ENCODE results near the gene HMOX2. TPM values are rescaled to one million over a fixed set of nuclear protein-coding genes. Genes with fewer than 3 reads are reported as not detected.
A peak's percentile ranks its signal among the peaks of the same experiment; 100 is the strongest.

Gene HMOX2
- total and polyA plus RNA-seq, 2 of the 13 experiments (the other 11 are each of a cell fraction or from before 2014, with no cell fraction given), result 60.3 to 70.4 TPM

DNA sequence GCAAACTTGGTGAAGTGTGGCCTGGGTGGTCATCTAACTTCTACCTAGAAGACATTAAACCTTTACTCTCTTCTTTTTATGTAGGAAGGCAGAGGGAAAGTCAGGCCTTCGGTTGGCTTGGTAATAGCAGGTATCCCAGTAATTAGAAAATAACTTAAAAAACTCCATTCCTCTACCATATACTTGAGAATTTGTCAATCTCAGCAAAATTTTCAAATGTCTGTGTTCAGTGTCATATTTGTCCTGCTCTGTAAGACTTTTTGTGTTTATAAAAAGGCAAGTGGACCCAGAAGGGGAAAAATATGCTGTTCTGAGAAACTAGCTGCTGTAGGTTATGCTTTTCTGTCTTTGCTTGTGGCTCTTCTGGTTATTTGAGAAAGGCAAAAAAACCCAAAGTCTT is 5.8 kb downstream of the HMOX2 start:
- no peak overlapping the region for H3K9ac ChIP-seq (ENCODE audit: insufficient read depth, low read depth, low read length)
- peaks cover 36% of the 10 kb centered on the region for H3K79me2 ChIP-seq (ENCODE audit: insufficient read depth, low read length)
- ChIA-PET CTCF (ENCODE audit: low intra/inter-chr PET ratio, low total read pairs) (no interaction called here), POLR2A (no interaction called here)
- H3K27ac ChIP-seq (ENCODE audit: extremely low read length, insufficient read depth, low read length), result no peak overlapping the region
- FAIRE-seq, result no peak
- H4K20me1 ChIP-seq (ENCODE audit: insufficient read depth, low read length), result no peaks in the 10 kb centered on the region
- no TSS peak for BruUV-seq (replicated peaks)
- WGBS (ENCODE audit: low lambda C conversion rate), result 85% methylated on average over 1 of the region's 1 CpG
- no peak for DNase-seq (ENCODE audit: low spot score)
- H3K4me3 ChIP-seq (replicated peaks in 1 of 3; ENCODE audit: insufficient read depth in 1 of 3, low read depth in 2 of 3, low read length in 3 of 3), result no peak overlapping the region
- no peak for ATAC-seq
- TF ChIP-seq ZNF572 (CRISPR knock-in tag; IDR thresholded peaks at IDR 0.05) (no peak), HES4 (CRISPR knock-in tag; IDR thresholded peaks at IDR 0.05; ENCODE audit: borderline replicate concordance) (no peak), ADNP (CRISPR knock-in tag; IDR thresholded peaks at IDR 0.05) (no peak), ZNF788 (CRISPR knock-in tag; IDR thresholded peaks at IDR 0.05; ENCODE audit: borderline replicate concordance) (no peak), MAFK (conservative IDR thresholded peaks at IDR 0.05 in 1 of 2, IDR thresholded peaks at IDR 0.05 in 1 of 2; ENCODE audit: low read length in 2 of 2) (peak; percentile 87 to 95), MAFF (IDR thresholded peaks at IDR 0.05; ENCODE audit: low read depth, low read length) (peak; percentile 92), TEAD2 (CRISPR knock-in tag; IDR thresholded peaks at IDR 0.05) (no peak), ZNF24 (IDR thresholded peaks at IDR 0.05) (no peak), ZFP36L2 (CRISPR knock-in tag; IDR thresholded peaks at IDR 0.05) (no peak), SAP130 (CRISPR knock-in tag; IDR thresholded peaks at IDR 0.05; ENCODE audit: low read depth) (no peak), NCOR1 (IDR thresholded peaks at IDR 0.05; ENCODE audit: borderline replicate concordance, low read length) (no peak), ZNF274 (CRISPR knock-in tag; IDR thresholded peaks at IDR 0.05) (no peak), ASH2L (IDR thresholded peaks at IDR 0.05; ENCODE audit: insufficient read length, low read depth, low read length) (no peak)
- TF ChIP-seq, protein P1, sequence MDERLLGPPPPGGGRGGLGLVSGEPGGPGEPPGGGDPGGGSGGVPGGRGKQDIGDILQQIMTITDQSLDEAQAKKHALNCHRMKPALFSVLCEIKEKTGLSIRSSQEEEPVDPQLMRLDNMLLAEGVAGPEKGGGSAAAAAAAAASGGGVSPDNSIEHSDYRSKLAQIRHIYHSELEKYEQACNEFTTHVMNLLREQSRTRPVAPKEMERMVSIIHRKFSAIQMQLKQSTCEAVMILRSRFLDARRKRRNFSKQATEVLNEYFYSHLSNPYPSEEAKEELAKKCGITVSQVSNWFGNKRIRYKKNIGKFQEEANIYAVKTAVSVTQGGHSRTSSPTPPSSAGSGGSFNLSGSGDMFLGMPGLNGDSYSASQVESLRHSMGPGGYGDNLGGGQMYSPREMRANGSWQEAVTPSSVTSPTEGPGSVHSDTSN (CRISPR knock-in tag; IDR thresholded peaks at IDR 0.05), result no peak
- no peaks in the 10 kb centered on the region for H3K27me3 ChIP-seq (ENCODE audit: control insufficient read depth in 1 of 2, insufficient read depth in 2 of 2, low read length in 2 of 2)
- no peak overlapping the region for H3K4me2 ChIP-seq (ENCODE audit: low read depth, low read length)
- peaks cover 49% of the 10 kb centered on the region for H3K4me1 ChIP-seq (ENCODE audit: insufficient read depth, low read length)
- peaks cover 2 to 4% of the 10 kb centered on the region in 2 experiments; a peak in 2 of 5 replicates for H3K36me3 ChIP-seq (replicated peaks in 1 of 2; ENCODE audit: control insufficient read depth in 1 of 2, insufficient read depth in 2 of 2, low read length in 2 of 2)
- in situ Hi-C loops (cut with HindIII; ENCODE audit: extremely low pct_ligation_motif_present, low pct_unique_long_range_greater_than_20kb) (no loop called here), intact Hi-C loops (cut with micrococcal nuclease; ENCODE audit: unreplicated experiment) (no loop called here)
- H3K9me3 ChIP-seq (ENCODE audit: low read length), result no peaks in the 10 kb centered on the region
- H2AFZ ChIP-seq (ENCODE audit: low read length), result no peak overlapping the region
